Stimulated activated CD8-positive, alpha-beta memory T cell treated with anti-CD3 and anti-CD28 coated beads, Interleukin-7, amount 100 ng/mL, for 1 hour (primary cell): Measurements from ENCODE around the gene DNM1L.

Source experiments
- DNase-seq, 2 donors: peaks; one replicate each; pipeline ENCODE4 v3.0.0-alpha.2; 2020; ENCODE audit warnings: low read depth in 2 of 2

DNM1L gene

DNA sequence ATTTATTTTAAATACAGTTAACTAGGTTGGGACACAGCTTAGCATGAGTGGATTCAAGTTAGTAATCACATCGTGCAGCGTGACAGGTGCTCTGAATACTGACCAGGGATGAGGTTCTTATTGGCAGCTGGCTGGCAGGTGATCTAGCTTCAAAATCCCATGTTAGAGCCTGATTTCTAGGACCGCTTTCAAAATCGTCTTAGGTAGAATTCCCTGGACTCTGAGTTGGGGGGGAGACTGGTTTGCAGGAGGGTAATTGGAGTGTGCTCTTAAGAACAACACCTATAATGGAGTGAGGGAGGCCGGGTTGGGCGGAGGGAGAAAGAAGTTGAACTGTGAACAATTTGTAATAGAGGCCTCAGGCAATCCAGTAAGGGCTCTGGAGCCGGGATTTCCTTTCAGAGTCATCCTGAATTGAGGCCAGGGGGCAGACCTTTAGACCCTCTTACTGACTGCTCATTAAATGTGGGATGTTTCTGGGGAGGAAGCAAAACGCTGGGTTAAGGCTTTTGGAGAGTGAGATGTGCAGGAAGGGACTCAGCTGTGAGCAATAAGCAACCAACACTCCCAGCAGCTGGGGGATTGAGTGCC lies 77.5 kb downstream of the DNM1L start:
- DNase-seq = no peak

DNA sequence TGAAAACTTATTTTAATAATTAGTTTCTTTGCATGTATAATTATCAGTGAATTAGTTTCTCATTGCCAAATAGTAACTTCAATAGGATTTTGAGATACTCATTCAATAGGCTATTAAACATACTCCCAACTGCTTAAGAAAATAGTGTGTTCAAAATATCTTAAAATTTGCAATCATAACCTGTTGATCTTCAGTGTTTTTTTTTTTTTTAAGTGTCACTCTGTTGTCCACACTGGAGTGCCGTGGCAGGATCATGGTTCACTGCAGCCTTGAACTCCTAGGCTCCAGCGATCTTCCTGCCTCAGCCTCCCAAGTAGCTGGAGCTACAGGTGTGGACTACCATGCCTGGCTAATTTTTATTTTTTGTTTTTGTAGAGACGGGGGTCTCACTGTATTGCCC lies 78.1 kb downstream of the DNM1L start:
- no peak for DNase-seq

DNA sequence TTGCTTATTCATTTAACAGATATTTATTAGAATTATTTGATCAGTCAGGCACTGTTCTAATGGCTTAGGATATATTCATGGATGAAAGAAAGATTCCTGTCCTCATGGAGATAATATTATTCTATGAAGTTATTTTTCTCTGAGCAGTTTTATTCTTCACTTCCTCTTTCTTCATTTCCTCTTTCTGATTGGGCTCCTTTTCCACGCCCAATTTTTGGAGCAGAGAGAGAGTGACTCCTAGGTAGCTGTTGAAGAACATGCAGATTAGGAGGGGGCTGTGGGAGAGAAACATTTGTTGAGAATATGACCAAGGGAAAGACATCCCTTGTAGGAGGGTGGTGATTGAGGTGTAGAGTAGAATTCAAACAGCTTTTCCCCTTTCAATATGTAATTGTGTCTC lies 82.6 kb downstream of the DNM1L start:
- DNase-seq = no peak

DNA sequence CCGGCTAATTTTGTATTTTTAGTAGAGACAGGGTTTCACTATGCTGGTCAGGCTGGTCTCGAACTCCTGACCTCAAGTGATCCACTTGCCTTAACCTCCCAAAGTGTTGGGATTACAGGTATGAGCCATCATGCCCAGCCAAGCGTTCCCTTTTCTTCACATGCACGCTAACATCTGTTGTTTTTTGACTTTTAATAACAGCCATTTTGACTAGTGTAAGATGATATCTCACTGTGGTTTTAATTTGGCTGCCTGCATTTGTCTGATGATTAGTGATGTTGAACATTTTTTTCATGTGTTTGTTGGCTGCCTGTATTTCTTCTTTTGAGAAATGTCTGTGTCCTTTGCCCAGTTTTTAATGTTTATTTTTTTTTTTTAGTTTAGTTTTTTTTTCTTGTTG lies 86.8 kb downstream of the DNM1L start:
- no peak for DNase-seq

DNA sequence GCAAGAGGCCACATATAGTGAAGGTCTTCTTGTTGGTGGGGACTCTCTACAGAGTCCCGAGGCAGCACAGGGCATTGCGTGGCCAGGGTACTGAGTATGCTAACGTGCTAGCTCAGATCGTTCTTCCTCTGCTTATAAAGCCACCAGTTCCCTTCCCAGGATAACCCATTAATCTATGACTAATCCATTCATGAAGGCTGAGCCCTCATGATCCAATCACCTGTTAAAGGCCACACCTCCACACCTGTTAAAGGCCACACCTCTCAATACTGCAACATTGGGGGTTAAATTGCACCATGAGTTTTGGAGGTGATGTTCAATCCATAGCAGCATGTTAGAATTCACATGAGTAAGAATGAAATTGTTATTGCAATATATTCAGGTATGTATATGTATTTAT lies 89.4 kb downstream of the DNM1L start:
- DNase-seq = no peak

DNA sequence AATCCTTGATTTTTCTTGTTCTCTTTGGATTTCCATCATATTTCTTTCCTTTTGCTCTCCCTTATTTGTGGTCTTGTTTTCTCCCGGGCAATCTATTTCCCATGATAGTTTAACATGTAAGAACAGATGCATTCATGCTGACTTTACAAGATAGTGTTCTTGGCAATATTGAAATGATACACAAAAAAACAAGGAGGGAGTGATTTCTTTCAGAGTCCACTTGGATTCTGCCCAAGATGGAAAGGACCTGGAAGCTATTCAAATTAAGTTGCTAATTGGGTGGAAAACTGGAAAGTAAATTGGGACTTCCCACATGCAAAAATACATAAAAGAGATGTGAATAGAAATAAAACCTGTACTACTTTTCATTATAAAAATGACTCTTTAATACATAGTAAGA lies 91.0 kb downstream of the DNM1L start:
- no peak for DNase-seq

DNA sequence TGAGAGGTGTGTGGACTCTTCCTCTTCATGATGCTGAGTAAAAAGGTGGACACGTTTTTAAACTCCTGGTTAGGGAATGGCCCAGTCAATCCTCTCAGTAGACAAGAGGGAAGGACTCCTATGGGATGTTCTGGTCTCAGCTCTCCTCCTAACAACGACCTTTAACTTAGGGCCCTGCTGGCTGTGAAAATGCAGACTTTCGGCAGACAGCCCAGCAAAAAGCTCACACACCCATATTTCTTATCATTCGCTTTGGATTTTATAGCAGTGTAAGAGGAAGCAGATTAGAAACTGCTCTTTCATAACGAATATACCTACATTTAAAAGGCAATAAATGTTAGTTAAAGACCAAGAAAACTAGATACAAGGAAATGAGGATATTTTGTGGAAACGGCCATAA lies 94.6 kb downstream of the DNM1L start:
- DNase-seq = no peak

DNA sequence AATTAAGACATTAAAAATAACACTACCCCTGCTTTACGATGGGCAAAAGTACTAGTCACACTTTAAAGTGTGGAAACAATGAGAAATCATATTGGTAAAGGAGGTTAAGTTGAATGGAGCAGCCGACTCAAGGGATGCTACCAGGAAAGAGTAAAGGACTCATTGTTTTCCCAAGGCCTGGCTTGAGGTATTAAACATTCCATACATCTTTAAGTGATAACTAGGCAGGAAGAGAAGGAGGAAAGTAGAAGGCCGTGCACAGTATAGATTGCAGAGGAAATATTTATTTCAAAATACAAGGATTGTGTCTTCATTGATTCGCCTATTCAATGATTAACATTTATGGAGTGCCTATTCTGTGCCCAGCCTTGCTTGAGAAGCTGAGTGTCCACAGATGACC lies 97.2 kb downstream of the DNM1L start:
- no peak for DNase-seq

DNA sequence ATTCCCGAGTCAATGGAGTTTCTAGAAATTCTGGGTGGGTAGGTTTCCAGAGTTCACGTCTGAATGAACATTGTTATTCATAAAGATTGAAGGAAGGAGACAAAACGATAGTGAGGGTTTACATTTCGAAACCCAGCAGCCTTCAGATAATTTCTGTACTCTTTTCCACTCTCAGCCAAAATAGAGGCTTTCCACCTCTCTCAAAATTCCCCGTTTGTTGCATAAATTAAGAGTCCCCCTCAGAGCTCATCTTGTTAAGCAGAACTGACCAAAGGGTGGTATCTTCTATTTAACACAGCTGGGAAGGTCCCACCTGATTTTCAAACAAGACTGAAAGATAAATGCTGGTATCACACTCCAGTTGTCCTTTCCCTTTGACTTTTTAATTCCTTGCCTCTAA lies 98.1 kb downstream of the DNM1L start:
- DNase-seq = no peak

DNA sequence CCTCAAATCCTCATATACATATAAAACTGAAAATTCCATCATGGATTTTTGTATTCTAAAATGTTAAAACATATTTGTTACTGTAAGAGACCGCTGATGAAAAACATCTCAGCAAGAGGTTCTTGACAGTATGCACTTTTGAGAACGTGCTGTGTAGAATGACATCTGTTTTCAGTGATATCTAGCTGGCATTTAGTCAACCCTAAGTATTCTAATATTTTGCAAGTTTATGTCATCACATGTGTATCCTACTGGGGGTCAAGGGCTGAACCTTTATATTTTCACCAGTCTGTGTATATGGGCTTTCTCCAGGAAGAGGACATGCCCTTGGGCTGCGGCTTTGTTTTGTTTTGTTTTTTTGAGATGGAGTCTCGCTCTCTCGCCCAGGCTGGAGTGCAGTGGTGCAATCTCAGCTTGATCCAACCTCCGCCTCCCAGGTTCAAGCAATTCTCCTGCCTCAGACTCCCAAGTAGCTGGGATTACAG lies 98.6 kb downstream of the DNM1L start:
- no peak for DNase-seq

DNA sequence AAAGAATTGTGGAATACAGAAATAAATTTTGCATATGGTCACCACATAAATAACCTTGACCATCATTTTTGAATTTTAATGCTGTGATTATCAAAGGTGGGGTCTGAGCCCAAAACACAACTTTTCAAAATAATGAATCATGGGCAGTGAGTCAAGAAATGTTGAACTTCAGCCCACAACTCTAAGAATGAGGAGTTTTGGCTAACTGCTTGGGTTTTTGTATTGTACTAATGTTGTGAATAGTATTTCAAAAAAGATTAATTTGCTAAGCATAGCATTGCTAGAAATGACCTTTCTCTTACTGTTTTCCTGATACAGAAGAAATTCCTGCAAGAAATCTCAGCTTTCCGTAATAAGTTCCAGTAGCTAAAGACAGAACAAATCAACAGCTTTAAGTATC lies 101.0 kb downstream of the DNM1L start:
- no peak for DNase-seq

DNA sequence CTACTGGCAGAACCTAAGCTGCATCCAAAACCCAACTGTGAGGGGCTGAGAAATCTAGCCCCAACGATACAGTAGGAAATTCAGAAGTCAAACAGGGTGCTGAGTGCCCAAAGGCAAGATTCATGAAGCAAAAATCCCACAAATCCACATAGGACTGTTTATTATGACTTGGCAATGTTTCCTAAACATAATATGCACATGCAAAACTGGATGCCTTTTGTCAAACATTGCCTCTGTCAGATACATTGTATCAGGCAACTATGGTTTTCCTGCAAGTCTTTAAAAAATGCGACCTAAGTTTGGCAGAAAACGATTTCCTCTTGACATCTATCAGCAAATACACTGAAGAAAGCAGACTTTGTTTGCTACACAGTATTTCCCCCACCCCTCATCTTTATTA lies 103.9 kb downstream of the DNM1L start:
- DNase-seq = no peak

DNA sequence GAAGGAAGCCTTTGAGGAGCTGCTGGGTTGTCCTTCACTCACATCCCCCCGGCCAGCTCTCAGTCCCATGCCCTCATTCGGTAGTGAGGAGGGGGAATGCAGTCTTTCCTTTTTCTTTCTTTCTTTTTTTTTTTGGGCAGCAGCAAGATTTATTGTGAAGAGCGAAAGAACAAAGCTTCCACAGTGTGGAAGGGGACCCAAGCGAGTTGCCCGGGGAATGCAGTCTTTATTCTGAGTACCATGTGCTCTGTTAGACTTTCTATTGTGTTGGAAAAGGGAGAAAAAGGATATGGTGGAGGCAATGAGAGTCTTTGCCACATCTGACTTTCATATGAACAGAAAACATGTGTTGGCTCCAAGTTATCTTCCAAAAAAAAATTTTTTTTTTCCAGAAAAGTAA lies 106.5 kb downstream of the DNM1L start:
- DNase-seq = no peak

DNA sequence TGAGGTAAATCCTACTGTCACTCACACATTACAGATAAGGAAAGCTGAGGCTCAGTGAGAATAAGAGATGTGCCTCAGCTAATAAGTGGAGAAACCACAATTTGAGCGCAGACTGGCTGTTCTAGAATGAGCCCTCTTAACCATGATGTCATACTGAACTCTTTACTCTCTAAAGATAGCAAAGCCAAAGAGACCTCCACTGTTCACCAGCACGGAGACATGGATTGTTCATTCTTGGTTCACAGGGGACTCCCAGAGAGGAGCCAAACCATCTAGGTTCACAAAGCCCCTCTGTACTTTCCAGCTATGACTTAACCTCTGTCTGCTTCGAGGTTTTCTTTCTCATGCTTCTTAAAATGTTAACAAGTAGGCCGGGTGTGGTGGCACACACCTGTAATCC lies 109.3 kb downstream of the DNM1L start:
- no peak for DNase-seq

DNA sequence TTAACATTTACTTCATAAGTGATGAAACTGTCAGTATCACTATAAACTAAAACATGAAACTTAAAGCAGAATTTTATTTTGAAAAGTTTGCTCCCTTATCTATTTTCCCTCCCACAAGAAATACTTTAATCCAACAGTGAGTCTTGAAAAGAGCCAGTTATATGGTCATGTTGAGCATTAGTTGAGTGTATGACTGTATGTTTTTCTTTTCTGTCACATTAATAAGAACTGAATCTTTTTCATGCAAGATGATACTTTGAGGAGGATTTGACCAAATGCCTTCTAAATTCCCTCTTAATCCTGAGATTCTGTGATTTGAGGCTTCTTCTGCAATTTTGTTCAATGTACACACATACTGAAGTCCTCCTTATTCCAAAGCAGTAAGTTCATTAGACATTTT lies 110.3 kb downstream of the DNM1L start:
- DNase-seq = no peak

DNA sequence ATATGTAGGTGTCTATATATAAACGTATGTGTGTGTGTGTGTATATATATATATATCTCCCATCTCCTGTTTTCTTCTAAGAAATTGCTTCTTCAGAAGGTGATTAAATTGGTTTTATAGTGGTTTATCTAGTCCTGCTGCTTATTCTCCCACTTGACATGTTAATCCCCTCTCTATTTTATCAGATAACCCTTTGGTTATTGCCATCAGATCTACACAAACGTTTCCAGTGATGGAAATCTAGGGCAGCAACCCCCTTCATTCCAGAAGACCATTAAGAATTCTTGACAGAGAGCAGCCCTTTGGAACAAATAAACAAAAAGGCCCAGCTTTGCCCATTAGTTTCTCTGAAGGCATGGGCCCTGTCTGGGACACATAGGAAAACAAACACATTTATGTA lies 110.8 kb downstream of the DNM1L start:
- no peak for DNase-seq

DNA sequence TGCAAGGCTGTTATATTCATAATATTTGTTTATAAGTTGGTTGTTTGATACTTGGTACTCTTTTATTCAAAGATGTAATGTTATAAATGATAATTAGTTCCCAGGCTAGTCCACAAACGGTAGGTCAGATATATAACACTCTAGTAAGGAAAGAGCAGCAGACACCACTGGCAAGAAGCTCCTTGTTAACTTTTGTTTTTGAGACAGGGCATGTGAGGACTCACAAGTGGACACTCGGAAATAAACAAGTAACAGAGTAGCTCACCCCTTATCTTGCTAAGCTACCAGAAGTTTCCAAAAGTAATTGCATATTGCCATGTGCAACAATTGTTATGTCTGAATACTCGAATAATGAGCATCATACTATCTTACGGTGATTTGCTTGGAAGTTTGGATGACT lies 115.2 kb downstream of the DNM1L start:
- DNase-seq = no peak
